NB4 (cell line): Measurements from ENCODE around the gene INF2.

Experiments
- DNase-seq: peaks from one replicate; pipeline ENCODE4 v3.0.0; 2010; ENCODE audit warnings: low read depth
- H3K4me3 ChIP-seq: one replicate; pipeline ENCODE4 v1.5.1; 2011; ENCODE audit warnings: mild to moderate bottlenecking, low read depth, low read length, moderate library complexity
- CTCF ChIP-seq: IDR thresholded peaks from one replicate; pipeline ENCODE4 v1.5.1; 2012; ENCODE audit warnings: low read depth, low read length
- MAX ChIP-seq: IDR thresholded peaks from 2 replicates; pipeline ENCODE4 v1.6.1; 2011; ENCODE audit warnings: low read depth, low read length
- MYC ChIP-seq: IDR thresholded peaks from 2 replicates; pipeline ENCODE4 v1.6.1; 2011; ENCODE audit warnings: low read depth, low read length
- POLR2A ChIP-seq: IDR thresholded peaks from 2 replicates; pipeline ENCODE4 v1.6.1; 2011; ENCODE audit warnings: mild to moderate bottlenecking; ENCODE audit not compliant: insufficient read length; ENCODE audit errors: extremely low read depth

Gene INF2

DNA sequence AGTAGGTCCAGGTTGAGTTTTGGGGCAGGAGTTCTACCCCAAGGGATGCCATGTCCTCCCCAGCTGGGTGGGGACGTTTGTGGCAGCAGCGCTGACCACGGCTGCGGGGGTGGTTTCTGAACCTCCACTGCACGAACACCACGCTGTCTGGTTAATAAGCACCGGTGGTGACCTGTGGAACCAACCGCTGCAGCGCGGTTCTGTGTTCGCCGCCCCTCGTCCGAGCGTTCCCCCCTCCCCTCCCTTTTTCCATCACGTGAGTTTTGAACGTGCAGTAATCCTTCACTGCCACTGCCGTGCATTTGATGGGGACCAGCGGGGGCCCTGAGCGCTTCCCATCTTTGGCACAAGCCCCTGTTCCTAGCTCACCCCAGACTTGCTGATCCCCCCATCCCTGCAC lies 28.2 kb downstream of the INF2 start:
- no peak for DNase-seq
- TF ChIP-seq CTCF: no peak
- TF ChIP-seq POLR2A: no peak
- no peak for TF ChIP-seq MYC
- TF ChIP-seq MAX: no peak
- H3K4me3 ChIP-seq: no peak overlapping the region

- DNase-seq: no peak
- no peak overlapping the region for H3K4me3 ChIP-seq
Measured at GRCh38 chr14:104718147-104718546, 28.7 kb downstream of the INF2 start.

GRCh38 chr14:104718871-104719270 lies 29.5 kb downstream of the INF2 start:
- DNase-seq: no peak
- H3K4me3 ChIP-seq: no peak overlapping the region
- no peak for TF ChIP-seq CTCF
- no peak for TF ChIP-seq MYC
- TF ChIP-seq MAX: no peak
- no peak for TF ChIP-seq POLR2A

More at GRCh38 chr14:104718147-104718546, 28.7 kb downstream of the INF2 start:
- TF ChIP-seq MAX (no peak), CTCF (no peak), POLR2A (no peak), MYC (no peak)

- no peak for DNase-seq
- TF ChIP-seq MYC: no peak
- TF ChIP-seq POLR2A: no peak
- TF ChIP-seq MAX: no peak
- TF ChIP-seq CTCF: no peak
- H3K4me3 ChIP-seq: no peak overlapping the region
Measured at GRCh38 chr14:104719343-104719742, 29.9 kb downstream of the INF2 start.

- no peak for DNase-seq
- TF ChIP-seq MYC: no peak
- TF ChIP-seq CTCF: no peak
Measured at GRCh38 chr14:104721505-104722431, 32.4 kb downstream of the INF2 start.

More at GRCh38 chr14:104721505-104722431, 32.4 kb downstream of the INF2 start:
- H3K4me3 ChIP-seq: no peak overlapping the region
